HepG2 (cell line): ENCODE data around the gene TMBIM1. TPM values are rescaled to one million over a fixed set of nuclear protein-coding genes. Genes with fewer than 3 reads are reported as not detected.
A peak's percentile ranks its signal among the peaks of the same experiment; 100 is the strongest.

ENCODE experiments used
- CCAR2 ChIP-seq: fragments of 200-400 bp; formaldehyde crosslinking; optimal IDR thresholded peaks from 2 replicates; pipeline ENCODE3; 2018; ENCODE audit warnings: low read depth, mild to moderate bottlenecking, low read length, moderate library complexity
- HMG20B ChIP-seq: conservative IDR thresholded peaks from 2 replicates; pipeline ENCODE4 v1.6.1; 2016; ENCODE audit warnings: missing genetic modification reagents, missing compliant biosample characterization
- HMGXB4 ChIP-seq, 2 experiments: sonication (generic) in 1 of 2; formaldehyde crosslinking in 1 of 2; IDR thresholded peaks; 2 replicates each; pipeline versions ENCODE4 v1.4.0 to v1.6.1; 2018 to 2020; ENCODE audit warnings: missing genetic modification reagents in 2 of 2, borderline replicate concordance in 1 of 2, low read depth in 1 of 2, mild to moderate bottlenecking in 1 of 2, missing biosample characterization in 1 of 2
- IKZF5 ChIP-seq: IDR thresholded peaks from 2 replicates; pipeline ENCODE4 v1.6.1; 2018; ENCODE audit warnings: missing genetic modification reagents, mild to moderate bottlenecking, missing compliant biosample characterization
- KAT8 ChIP-seq: IDR thresholded peaks from 2 replicates; pipeline ENCODE4 v1.6.1; 2016; ENCODE audit warnings: missing genetic modification reagents, missing compliant biosample characterization
- MAZ ChIP-seq, 2 experiments: sonication (generic) in 1 of 2; formaldehyde crosslinking in 1 of 2; IDR thresholded peaks; 2 replicates each; pipeline versions ENCODE4 v1.5.0 to v1.6.1; 2012 to 2020; ENCODE audit warnings: low read depth in 2 of 2, mild to moderate bottlenecking in 2 of 2, borderline replicate concordance in 1 of 2, improper control_type of control experiment in 1 of 2, low read length in 1 of 2, missing genetic modification reagents in 1 of 2, moderate library complexity in 1 of 2
- RBM39 ChIP-seq: fragments of 200-400 bp; formaldehyde crosslinking; IDR thresholded peaks from one replicate; pipeline ENCODE4 v1.6.1; 2018; ENCODE audit warnings: antibody characterized with exemption, mild to moderate bottlenecking, low read depth, low read length; ENCODE audit not compliant: poor library complexity, severe bottlenecking
- REST ChIP-seq, 2 experiments: IDR thresholded peaks; 2 replicates each; pipeline ENCODE4 v1.6.1; 2011 to 2012; ENCODE audit warnings: low read length in 2 of 2, borderline replicate concordance in 1 of 2, low read depth in 1 of 2, mild to moderate bottlenecking in 1 of 2, moderate library complexity in 1 of 2
- RXRB ChIP-seq: IDR thresholded peaks from 2 replicates; pipeline ENCODE4 v1.6.1; 2016; ENCODE audit warnings: borderline replicate concordance, missing genetic modification reagents, missing compliant biosample characterization
- ZMYM4 ChIP-seq: sonication (generic); formaldehyde crosslinking; IDR thresholded peaks from 2 replicates; pipeline ENCODE4 v1.8.1; 2023; ENCODE audit warnings: mild to moderate bottlenecking, missing genetic modification reagents
- ZNF709 ChIP-seq: sonication (generic); formaldehyde crosslinking; IDR thresholded peaks from 2 replicates; pipeline ENCODE4 v1.5.0; 2020; ENCODE audit warnings: mild to moderate bottlenecking, missing genetic modification reagents
- polyA plus RNA-seq, 8 experiments: library from polyadenylated mRNA; depleted of rRNA in 3 of 8; stranded (reverse) in 7 of 8; unstranded in 1 of 8; fragments of >200 nt; fragmentation: Illumina TruSeq in 4 of 8; extraction: Trizol in 4 of 8; gene quantifications; 2 replicates each; pipeline versions ENCODE4 v1.2.1 to v1.2.3, GENCODE V29; 2011 to 2016; ENCODE audit warnings: low read depth in 4 of 8, missing spikeins in 1 of 8, mixed read lengths in 1 of 8; ENCODE audit not compliant: insufficient read depth in 1 of 8
- total RNA-seq, 5 experiments: library from RNA; depleted of rRNA; stranded (reverse); fragments of >200 nt; fragmentation: Illumina TruSeq; extraction: Trizol; gene quantifications; 2 replicates each; pipeline ENCODE4 v1.2.3, GENCODE V29; 2016; ENCODE audit warnings: low read depth in 1 of 5
- TF ChIP-seq, protein P1 (sequence below): sonication (generic); formaldehyde crosslinking; IDR thresholded peaks from 2 replicates; pipeline ENCODE4 v1.4.0; 2020; ENCODE audit warnings: mild to moderate bottlenecking, missing genetic modification reagents
- TF ChIP-seq, protein P2 (sequence below): sonication (generic); formaldehyde crosslinking; IDR thresholded peaks from 2 replicates; pipeline ENCODE4 v1.5.0; 2020; ENCODE audit warnings: mild to moderate bottlenecking, missing genetic modification reagents, borderline replicate concordance

TMBIM1 gene
- total and polyA plus RNA-seq, 2 of the 13 experiments (the other 11 are each of a cell fraction or from before 2014, with no cell fraction given): 127 to 139 TPM

DNA sequence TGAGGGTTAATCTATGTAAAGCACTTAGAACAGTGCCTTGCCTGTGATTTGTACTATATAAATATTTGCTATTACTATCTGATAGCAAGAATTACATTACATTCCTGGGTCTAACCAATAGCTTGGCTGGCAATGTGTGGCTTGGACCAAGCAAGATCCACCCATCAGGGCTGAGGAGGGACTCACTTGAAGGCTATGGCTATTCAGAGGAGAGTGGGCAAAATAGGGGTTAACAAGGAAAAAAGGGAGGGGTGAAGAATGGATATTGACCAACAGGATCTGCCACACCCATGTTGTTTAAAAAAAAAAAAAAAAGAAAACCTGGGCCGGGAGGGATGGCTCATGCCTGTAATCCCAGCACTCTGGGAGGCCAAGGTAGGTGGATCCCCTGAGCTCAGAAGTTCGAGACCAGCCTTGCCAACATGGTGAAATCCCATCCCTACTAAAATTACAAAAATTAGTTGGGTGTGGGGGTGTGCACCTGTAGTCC is 20.0 kb upstream of the TMBIM1 start (continued):
- TF ChIP-seq ZNF709 (no peak), REST (IDR thresholded peaks at IDR 0.05; ENCODE audit: borderline replicate concordance in 1 of 2, low read depth in 1 of 2, low read length in 2 of 2) (no peak), ZMYM4 (CRISPR knock-in tag) (no peak), RXRB (no peak), CCAR2 (no peak), IKZF5 (no peak), MAZ (IDR thresholded peaks at IDR 0.05; ENCODE audit: borderline replicate concordance, low read depth, low read length) (peak; percentile 24; the same call in 1 of the 2 replicates), MAZ (CRISPR knock-in tag; IDR thresholded peaks at IDR 0.05; ENCODE audit: low read depth) (no peak), KAT8 (CRISPR knock-in tag) (no peak), HMG20B (CRISPR knock-in tag) (peak; percentile 94), RBM39 (no peak), HMGXB4 (CRISPR knock-in tag; IDR thresholded peaks at IDR 0.05; ENCODE audit: borderline replicate concordance in 1 of 2, low read depth in 1 of 2) (no peak)
- TF ChIP-seq, protein P1, sequence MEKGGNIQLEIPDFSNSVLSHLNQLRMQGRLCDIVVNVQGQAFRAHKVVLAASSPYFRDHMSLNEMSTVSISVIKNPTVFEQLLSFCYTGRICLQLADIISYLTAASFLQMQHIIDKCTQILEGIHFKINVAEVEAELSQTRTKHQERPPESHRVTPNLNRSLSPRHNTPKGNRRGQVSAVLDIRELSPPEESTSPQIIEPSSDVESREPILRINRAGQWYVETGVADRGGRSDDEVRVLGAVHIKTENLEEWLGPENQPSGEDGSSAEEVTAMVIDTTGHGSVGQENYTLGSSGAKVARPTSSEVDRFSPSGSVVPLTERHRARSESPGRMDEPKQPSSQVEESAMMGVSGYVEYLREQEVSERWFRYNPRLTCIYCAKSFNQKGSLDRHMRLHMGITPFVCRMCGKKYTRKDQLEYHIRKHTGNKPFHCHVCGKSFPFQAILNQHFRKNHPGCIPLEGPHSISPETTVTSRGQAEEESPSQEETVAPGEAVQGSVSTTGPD: 0 out of 2 replicates have a peak, but pooled peaks have one; percentile 37
- TF ChIP-seq, protein P2, sequence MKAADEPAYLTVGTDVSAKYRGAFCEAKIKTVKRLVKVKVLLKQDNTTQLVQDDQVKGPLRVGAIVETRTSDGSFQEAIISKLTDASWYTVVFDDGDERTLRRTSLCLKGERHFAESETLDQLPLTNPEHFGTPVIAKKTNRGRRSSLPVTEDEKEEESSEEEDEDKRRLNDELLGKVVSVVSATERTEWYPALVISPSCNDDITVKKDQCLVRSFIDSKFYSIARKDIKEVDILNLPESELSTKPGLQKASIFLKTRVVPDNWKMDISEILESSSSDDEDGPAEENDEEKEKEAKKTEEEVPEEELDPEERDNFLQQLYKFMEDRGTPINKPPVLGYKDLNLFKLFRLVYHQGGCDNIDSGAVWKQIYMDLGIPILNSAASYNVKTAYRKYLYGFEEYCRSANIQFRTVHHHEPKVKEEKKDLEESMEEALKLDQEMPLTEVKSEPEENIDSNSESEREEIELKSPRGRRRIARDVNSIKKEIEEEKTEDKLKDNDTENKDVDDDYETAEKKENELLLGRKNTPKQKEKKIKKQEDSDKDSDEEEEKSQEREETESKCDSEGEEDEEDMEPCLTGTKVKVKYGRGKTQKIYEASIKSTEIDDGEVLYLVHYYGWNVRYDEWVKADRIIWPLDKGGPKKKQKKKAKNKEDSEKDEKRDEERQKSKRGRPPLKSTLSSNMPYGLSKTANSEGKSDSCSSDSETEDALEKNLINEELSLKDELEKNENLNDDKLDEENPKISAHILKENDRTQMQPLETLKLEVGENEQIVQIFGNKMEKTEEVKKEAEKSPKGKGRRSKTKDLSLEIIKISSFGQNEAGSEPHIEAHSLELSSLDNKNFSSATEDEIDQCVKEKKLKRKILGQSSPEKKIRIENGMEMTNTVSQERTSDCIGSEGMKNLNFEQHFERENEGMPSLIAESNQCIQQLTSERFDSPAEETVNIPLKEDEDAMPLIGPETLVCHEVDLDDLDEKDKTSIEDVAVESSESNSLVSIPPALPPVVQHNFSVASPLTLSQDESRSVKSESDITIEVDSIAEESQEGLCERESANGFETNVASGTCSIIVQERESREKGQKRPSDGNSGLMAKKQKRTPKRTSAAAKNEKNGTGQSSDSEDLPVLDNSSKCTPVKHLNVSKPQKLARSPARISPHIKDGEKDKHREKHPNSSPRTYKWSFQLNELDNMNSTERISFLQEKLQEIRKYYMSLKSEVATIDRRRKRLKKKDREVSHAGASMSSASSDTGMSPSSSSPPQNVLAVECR: 0 out of 2 replicates have a peak, but pooled peaks have one; percentile 11
